Stimulated activated CD4-positive, alpha-beta T cell treated with anti-CD3 and anti-CD28 coated beads, Interleukin-12 subunit alpha, Interleukin-12 subunit beta, amount 100 ng/mL, for 48 hours (primary cell): ENCODE measurements around the gene MPZ.
"Not testable (repeated sequence)": the region's sequence is repeated elsewhere in the genome, so short reads cannot be mapped to it uniquely, and the experiment has no call there.

Experiments used
- DNase-seq, 3 donors: peaks; one replicate each; pipeline ENCODE4 v3.0.0-alpha.2; 2020; ENCODE audit warnings: low read depth in 2 of 3, low spot score in 1 of 3

Gene MPZ

GRCh38 chr1:161255955-161256520 lies 53.7 kb downstream of the MPZ start:
- DNase-seq: not testable (repeated sequence)

- DNase-seq: not testable (repeated sequence)
Observed at GRCh38 chr1:161255302-161255701, 54.5 kb downstream of the MPZ start.
